ENCODE measurements around the gene TRPM8. TPM values are rescaled to one million over a fixed set of nuclear protein-coding genes. Genes with fewer than 3 reads are reported as not detected.

Gene TRPM8
- total and polyA plus RNA-seq, 2 donors: 0.05 TPM; not detected in 1

DNA sequence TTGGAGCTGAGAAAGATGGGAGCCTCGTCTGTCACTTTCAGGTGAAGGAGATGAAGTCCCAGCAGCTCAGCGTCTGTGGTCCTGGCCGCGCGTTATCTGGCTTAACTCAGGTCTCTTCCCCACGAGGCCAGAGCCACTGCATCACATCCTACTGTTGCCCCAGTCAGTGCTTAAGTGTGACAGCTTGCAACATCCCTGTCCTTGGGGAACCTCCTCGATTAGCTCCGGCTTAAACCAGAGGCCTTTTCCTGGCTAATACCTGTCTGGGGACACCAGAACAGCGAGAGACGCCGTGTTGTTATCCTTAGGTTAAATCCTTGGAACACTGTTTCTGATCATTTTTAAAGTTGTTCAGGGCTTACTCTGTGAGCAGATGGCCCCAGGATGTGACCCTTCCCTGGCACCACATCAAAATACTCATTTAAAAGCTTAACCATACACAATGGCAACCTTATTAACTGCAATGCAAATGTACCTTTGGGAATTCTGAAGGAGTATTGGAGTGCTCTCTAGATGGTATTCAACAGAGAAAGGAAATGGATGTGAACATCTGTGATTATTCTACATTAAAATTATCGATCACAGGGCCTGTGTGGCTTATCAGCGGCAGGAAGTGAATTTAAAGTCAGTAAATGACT lies 72.2 kb downstream of the TRPM8 start:
- Histone ChIP-seq H3K27ac (ENCODE audit: low read depth) (no peak overlapping the region), H3K36me3 (ENCODE audit: insufficient read depth) (no peaks in the 10 kb centered on the region), H3K4me1 (ENCODE audit: insufficient read depth) (no peaks in the 10 kb centered on the region), H3K4me3 (ENCODE audit: low read depth, low read length) (no peak overlapping the region)
- no peak for DNase-seq (ENCODE audit: extremely low spot score)
- WGBS: 49% methylated on average over 13 of the region's 13 CpGs

DNA sequence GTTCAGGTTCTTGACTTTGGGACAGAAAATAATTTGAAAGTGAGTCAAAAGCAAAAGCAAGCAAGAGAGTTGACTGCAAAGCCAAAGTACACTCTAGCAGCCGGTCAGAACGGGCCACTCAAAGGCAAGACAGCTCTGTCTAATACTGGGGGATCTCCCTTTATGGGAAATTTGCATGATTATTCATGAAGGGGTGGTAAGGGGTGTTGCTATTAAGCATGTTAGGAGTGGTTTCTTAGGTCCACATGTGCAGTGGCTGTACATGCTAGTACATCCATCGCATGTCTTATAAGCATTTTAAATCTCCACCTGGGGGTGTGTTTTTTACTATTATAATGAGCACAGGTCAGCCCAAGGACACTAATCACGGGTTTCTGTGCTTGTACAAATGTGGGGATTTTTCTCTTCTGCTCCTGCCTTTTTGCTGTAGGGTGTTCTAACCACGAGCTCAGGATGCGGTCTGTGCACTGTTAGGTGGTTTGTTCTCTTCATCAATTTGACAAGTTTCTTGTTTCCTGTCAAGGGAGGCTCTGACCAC lies 73.2 kb downstream of the TRPM8 start:
- H3K4me3 ChIP-seq (ENCODE audit: low read depth, low read length): no peak overlapping the region
- no peaks in the 10 kb centered on the region for H3K4me1 ChIP-seq (ENCODE audit: insufficient read depth)
- H3K27ac ChIP-seq (ENCODE audit: low read depth): no peak overlapping the region
- H3K36me3 ChIP-seq (ENCODE audit: insufficient read depth): no peaks in the 10 kb centered on the region
- WGBS: 71% methylated on average over 6 of the region's 6 CpGs
- DNase-seq (ENCODE audit: extremely low spot score): no peak

DNA sequence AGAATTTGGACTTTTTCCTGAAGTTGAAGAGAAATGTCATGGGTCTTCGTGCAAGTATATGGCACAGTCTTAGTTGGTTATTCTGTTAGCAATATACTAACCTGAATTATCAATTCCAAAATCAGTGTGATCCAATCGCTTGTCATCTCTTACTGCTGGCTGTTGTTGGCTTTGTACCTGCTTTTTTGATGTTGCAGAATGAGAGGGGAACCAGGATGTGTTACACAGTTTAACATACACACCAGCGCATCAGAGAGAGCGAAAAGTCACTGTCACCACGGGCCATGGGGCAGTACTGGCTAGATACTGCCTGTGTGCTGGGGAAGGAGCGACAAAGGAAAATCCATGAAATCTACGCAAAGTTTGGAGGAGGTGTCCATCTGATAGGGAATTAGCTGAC lies 74.0 kb downstream of the TRPM8 start:
- 88% methylated on average over 7 of the region's 7 CpGs for WGBS
- DNase-seq (ENCODE audit: extremely low spot score): no peak
- no peak overlapping the region for H3K27ac ChIP-seq (ENCODE audit: low read depth)
- no peaks in the 10 kb centered on the region for H3K4me1 ChIP-seq (ENCODE audit: insufficient read depth)
- H3K36me3 ChIP-seq (ENCODE audit: insufficient read depth): no peaks in the 10 kb centered on the region
- H3K4me3 ChIP-seq (ENCODE audit: low read depth, low read length): no peak overlapping the region

DNA sequence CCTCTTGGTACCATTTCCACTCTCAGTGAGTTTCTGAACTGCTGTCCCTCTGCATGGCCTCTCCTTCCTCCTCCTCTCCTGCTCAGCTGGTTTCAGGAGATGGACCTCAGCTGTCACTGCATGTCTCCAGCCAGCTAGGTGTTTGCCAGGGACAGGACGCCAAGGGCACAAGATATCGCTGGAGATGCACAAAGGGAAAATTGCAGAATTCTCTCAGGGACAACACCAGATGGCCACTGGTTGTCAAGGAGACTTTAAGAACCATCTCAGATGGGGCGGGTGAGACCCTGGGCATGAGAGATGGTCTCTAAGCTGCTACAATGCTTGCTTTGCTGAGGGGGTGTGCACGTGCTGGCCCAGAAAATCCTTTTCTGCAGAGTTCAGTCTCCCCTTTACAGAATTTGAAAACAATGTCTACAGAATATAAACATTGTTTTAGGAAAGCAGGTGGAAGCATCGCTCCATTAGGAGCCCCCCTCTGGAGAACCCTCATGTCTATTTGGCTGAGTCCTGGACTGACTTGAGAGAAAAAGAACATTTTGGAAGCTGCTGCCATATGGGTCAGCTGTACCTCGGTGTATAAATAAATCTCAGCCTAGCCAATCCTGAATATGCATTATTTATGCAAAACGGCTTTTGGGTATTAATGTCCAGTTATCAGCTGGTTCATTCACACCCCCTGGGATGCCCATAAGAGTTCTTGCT lies 75.5 kb downstream of the TRPM8 start:
- H3K36me3 ChIP-seq (ENCODE audit: insufficient read depth): no peaks in the 10 kb centered on the region
- no peak for DNase-seq (ENCODE audit: extremely low spot score)
- WGBS: 89% methylated on average over 7 of the region's 7 CpGs
- no peak overlapping the region for H3K4me3 ChIP-seq (ENCODE audit: low read depth, low read length)
- H3K27ac ChIP-seq (ENCODE audit: low read depth): no peak overlapping the region
- H3K4me1 ChIP-seq (ENCODE audit: insufficient read depth): no peaks in the 10 kb centered on the region

DNA sequence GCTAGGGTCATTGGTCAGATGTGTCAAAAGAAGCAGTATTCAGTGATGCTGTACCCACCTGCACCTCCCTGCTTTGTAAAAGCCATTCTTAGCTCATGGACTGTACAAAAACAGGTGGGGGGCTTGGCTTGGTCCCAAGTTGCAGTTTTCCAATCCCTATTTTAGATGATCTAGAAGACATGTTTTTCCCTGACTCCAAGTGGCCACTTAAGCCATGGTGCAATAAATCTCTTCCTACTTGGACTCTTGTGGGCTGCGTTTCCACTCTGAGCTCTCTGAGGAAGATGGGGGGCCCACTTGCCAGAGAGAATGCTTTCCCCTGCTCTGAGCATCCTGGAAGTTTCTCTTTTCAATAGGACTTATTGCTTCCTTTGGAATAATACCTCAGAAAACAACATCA lies 76.3 kb downstream of the TRPM8 start:
- Histone ChIP-seq H3K36me3 (ENCODE audit: insufficient read depth) (no peaks in the 10 kb centered on the region), H3K4me1 (ENCODE audit: insufficient read depth) (no peaks in the 10 kb centered on the region), H3K4me3 (ENCODE audit: low read depth, low read length) (no peak overlapping the region), H3K27ac (ENCODE audit: low read depth) (no peak overlapping the region)
- no peak for DNase-seq (ENCODE audit: extremely low spot score)
- WGBS: 68% methylated on average over 1 of the region's 1 CpG

DNA sequence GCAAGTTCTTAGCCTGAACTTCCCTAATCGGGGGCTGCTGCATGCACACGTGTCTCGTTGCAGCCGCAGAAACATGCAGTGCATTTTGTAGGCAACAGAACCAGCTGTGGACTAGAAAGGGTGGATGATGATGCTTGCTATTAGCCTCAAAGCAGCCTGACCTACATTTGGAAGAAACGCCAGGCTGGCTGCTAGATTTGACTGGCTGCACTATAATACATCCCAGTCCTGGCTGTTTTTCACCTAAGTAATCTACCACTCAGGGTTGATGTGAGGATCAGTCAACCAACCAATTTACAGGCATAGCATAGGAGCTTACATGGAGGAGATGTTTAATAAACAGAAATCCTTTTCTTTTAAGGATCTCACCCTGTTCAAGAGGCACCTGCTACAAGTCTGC lies 77.0 kb downstream of the TRPM8 start:
- H3K4me3 ChIP-seq (ENCODE audit: low read depth, low read length): no peak overlapping the region
- WGBS: 83% methylated on average over 5 of the region's 5 CpGs
- H3K27ac ChIP-seq (ENCODE audit: low read depth): no peak overlapping the region
- no peak for DNase-seq (ENCODE audit: extremely low spot score)
- no peaks in the 10 kb centered on the region for H3K4me1 ChIP-seq (ENCODE audit: insufficient read depth)
- H3K36me3 ChIP-seq (ENCODE audit: insufficient read depth): no peaks in the 10 kb centered on the region

DNA sequence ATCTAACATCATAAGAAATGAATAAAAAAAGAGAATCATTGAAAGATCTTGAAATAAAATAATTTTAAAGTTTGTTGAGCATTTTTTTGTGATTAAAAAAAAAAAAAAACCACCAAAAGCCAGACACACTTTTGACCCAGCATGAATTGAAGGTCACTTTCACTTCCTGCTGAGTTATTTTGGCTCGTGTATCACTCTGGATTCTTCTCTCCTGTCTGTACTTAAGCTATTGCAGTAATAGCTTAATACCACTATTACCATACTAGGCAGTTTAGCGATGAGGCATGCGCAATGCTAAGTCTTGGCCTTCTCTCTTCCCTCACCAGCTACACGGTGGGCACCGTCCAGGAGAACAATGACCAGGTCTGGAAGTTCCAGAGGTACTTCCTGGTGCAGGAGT lies 78.8 kb downstream of the TRPM8 start:
- no peak for DNase-seq (ENCODE audit: extremely low spot score)
- no peaks in the 10 kb centered on the region for H3K4me1 ChIP-seq (ENCODE audit: insufficient read depth)
- 71% methylated on average over 5 of the region's 5 CpGs for WGBS
- H3K4me3 ChIP-seq (ENCODE audit: low read depth, low read length): no peak overlapping the region
- no peaks in the 10 kb centered on the region for H3K36me3 ChIP-seq (ENCODE audit: insufficient read depth)
- no peak overlapping the region for H3K27ac ChIP-seq (ENCODE audit: low read depth)

DNA sequence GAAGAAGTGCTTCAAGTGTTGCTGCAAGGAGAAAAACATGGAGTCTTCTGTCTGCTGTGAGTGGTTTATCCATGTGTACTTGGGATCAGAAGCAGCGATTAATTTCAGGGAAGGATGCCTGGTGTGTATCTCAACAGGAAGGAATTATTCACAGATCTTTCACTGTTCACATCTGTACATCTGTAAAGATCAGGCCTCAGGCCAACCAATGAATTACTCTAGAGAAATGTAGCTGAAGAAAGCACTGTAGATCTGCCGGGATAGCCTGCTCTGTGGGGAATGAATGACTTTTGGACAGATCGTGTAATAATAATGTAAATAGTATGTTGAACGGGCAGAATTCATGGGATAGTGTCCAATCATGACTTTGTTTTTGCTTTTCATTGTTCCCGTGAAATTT lies 79.3 kb downstream of the TRPM8 start:
- DNase-seq (ENCODE audit: extremely low spot score): no peak
- H3K4me3 ChIP-seq (ENCODE audit: low read depth, low read length): no peak overlapping the region
- H3K27ac ChIP-seq (ENCODE audit: low read depth): no peak overlapping the region
- H3K4me1 ChIP-seq (ENCODE audit: insufficient read depth): no peaks in the 10 kb centered on the region
- WGBS: 59% methylated on average over 5 of the region's 5 CpGs
- H3K36me3 ChIP-seq (ENCODE audit: insufficient read depth): no peaks in the 10 kb centered on the region

DNA sequence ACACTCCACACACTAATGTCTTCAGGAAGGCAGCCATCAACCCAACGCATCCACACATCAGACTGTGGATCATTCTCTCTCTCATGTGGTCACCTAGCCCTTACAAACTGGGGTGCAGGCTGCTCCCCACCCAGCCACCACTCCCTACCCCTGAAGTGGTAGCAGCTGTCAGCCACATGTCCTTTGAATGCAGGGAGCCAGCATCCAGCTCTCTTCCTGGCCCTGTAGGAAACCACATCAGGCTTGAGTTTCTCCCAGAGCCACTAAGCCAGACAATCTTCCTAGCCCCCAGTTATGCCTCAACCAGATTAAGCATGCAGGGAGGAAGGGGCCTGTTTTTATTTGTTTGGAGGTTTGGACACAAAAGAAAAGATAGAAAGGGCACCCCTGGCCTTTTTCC lies 80.5 kb downstream of the TRPM8 start:
- no peaks in the 10 kb centered on the region for H3K36me3 ChIP-seq (ENCODE audit: insufficient read depth)
- H3K4me3 ChIP-seq (ENCODE audit: low read depth, low read length): no peak overlapping the region
- no peak for DNase-seq (ENCODE audit: extremely low spot score)
- no peak overlapping the region for H3K27ac ChIP-seq (ENCODE audit: low read depth)
- 85% methylated on average over 1 of the region's 1 CpG for WGBS
- H3K4me1 ChIP-seq (ENCODE audit: insufficient read depth): no peaks in the 10 kb centered on the region

DNA sequence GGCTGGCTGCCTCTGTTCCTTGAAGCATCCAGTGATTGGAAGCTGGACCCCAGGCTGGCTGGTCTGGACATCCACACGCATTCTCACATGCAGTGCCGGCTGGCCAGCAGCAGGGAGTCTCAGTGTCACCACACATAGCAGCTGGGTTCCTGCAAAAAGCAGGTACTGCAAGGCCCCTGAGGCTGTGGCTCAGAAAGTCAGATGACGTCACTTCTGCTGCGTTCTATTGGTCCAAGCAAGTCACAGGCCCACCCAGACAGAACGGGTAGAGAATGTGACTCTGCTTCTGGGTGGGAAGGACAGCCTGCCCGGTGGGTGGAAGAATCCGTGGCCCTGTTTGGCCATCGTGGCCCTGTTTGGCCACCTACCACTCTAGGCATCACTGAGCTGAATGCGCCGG lies 82.0 kb downstream of the TRPM8 start:
- Histone ChIP-seq H3K4me3 (ENCODE audit: low read depth, low read length) (no peak overlapping the region), H3K4me1 (ENCODE audit: insufficient read depth) (no peaks in the 10 kb centered on the region), H3K36me3 (ENCODE audit: insufficient read depth) (no peaks in the 10 kb centered on the region), H3K27ac (ENCODE audit: low read depth) (no peak overlapping the region)
- 65% methylated on average over 10 of the region's 10 CpGs for WGBS
- no peak for DNase-seq (ENCODE audit: extremely low spot score)

DNA sequence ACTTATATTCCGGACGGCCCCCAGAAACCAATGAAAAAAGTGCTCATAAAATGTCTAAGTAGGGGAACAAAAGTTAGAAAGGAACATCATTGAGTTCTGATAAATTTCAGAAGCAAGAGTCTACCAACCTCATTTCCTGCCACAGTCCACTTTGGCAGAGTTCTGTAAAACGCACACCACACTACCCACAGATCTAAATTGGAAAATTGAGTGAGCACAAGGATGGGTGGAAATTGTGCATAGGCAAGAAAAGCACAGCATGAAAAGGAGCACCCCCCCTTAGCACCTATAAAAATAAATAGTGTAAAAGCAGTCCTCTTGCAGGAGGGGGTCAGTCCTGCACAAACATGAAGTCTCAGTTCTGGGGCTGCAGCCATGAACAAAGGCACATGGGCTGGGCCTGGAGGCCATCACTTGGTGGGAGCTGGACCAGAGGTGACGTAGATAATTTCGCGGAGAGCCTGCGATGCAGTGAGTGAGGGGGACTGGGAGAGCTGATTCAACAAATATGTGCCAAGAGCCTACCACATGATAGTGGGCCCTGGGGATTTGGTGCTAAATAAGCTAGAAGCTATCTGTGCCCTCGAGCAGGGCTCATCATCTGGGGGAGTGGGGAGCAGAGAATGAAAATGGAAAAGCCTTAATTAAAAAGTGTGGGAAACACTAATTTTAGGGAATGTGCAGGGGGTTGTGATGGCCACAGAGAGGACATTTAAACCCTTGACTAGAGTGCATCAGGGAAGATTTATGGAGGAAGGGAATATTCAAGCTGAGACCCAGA lies 84.4 kb downstream of the TRPM8 start:
- no peak overlapping the region for H3K4me3 ChIP-seq (ENCODE audit: low read depth, low read length)
- no peak for DNase-seq (ENCODE audit: extremely low spot score)
- no peaks in the 10 kb centered on the region for H3K4me1 ChIP-seq (ENCODE audit: insufficient read depth)
- 75% methylated on average over 8 of the region's 8 CpGs for WGBS
- no peaks in the 10 kb centered on the region for H3K36me3 ChIP-seq (ENCODE audit: insufficient read depth)
- H3K27ac ChIP-seq (ENCODE audit: low read depth): no peak overlapping the region

DNA sequence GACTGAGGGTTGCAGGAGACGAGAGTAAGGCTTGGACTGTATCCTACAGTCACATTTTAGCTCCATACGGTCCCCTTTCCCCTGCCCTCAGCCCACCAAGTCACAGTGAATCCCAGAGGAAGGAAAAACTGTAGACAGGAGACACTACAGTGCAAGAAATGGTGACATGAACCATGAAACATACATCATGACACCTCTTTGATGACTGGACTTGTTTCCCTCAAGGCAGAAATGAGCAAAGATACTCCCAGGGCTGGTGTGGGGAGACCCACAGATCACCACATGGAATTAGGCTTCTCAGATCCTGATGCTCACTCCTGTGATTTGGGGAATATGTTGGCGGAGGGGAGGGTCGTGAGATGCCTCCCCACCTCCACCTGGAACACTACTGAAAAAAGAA lies 85.1 kb downstream of the TRPM8 start:
- H3K4me3 ChIP-seq (ENCODE audit: low read depth, low read length): no peak overlapping the region
- H3K4me1 ChIP-seq (ENCODE audit: insufficient read depth): no peaks in the 10 kb centered on the region
- no peak for DNase-seq (ENCODE audit: extremely low spot score)

DNA sequence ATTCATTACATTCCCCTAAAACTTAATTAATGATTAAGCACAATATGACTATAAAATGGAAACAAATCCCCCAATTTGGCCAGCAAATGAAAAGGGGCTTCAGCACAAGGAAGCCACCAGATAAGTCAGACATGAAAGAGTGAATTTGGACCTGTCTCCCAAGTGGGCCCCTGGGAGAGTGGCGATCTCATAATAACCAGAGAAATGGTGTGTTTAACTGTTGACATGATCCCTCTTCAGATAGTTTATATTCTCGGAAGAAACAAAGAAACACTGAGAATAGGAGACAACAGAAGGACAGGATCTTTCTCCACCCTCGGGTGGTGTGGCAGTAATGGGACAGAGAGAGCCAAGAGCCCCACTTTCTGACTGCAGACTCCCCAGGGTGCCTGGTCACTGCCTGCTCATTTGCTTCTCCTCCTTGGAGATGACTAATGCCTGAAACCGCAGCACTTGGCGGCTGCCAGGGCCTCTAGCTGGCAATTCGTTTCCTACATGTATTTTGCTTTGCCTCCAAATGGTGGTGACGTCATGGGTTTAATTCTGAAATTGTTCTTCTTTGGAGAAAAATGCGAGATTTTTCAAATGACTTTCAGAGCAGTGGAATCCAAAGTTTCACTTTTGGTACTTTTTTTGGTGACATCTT lies 86.9 kb downstream of the TRPM8 start:
- Histone ChIP-seq H3K4me1 (ENCODE audit: insufficient read depth) (no peaks in the 10 kb centered on the region), H3K4me3 (ENCODE audit: low read depth, low read length) (no peak overlapping the region), H3K36me3 (ENCODE audit: insufficient read depth) (no peaks in the 10 kb centered on the region), H3K27ac (ENCODE audit: low read depth) (no peak overlapping the region)
- 45% methylated on average over 8 of the region's 8 CpGs for WGBS
- DNase-seq (ENCODE audit: extremely low spot score): no peak

More for the DNA sequence above, 85.1 kb downstream of the TRPM8 start:
- Histone ChIP-seq H3K27ac (ENCODE audit: low read depth) (no peak overlapping the region), H3K36me3 (ENCODE audit: insufficient read depth) (no peaks in the 10 kb centered on the region)
- 84% methylated on average over 4 of the region's 4 CpGs for WGBS

Measured in urinary bladder (tissue), 4 donors.